ENCODE measurements around the gene MEGF8. TPM values are rescaled to one million over a fixed set of nuclear protein-coding genes. Genes with fewer than 3 reads are reported as not detected.

Gene MEGF8
- total and polyA plus RNA-seq, 2 of the 13 experiments (the other 11 are each of a cell fraction or from before 2014, with no cell fraction given), result 4.0 to 8.8 TPM

- TF ChIP-seq HDAC2 (CRISPR knock-in tag; IDR thresholded peaks at IDR 0.05), result 0 out of 2 replicates have a peak, but pooled peaks have one; percentile 21
- TF ChIP-seq, protein P1, sequence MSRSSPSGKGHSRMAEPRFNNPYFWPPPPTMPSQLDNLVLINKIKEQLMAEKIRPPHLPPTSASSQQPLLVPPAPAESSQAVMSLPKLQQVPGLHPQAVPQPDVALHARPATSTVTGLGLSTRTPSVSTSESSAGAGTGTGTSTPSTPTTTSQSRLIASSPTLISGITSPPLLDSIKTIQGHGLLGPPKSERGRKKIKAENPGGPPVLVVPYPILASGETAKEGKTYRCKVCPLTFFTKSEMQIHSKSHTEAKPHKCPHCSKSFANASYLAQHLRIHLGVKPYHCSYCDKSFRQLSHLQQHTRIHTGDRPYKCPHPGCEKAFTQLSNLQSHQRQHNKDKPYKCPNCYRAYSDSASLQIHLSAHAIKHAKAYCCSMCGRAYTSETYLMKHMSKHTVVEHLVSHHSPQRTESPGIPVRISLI (CRISPR knock-in tag; IDR thresholded peaks at IDR 0.05; ENCODE audit: borderline replicate concordance), result no peak
- TF ChIP-seq TARDBP (CRISPR knock-in tag; IDR thresholded peaks at IDR 0.05), result no peak
- TF ChIP-seq KAT7 (CRISPR knock-in tag; IDR thresholded peaks at IDR 0.05; ENCODE audit: borderline replicate concordance), result no peak
- TF ChIP-seq MEF2D (CRISPR knock-in tag; IDR thresholded peaks at IDR 0.05), result no peak; the same call in 1 of the 2 replicates
- TF ChIP-seq IRF2 (CRISPR knock-in tag; IDR thresholded peaks at IDR 0.05), result peak; percentile 60; the same call in 1 of the 2 replicates
- TF ChIP-seq ZNF496 (CRISPR knock-in tag; IDR thresholded peaks at IDR 0.05; ENCODE audit: insufficient replicate concordance), result no peak
- TF ChIP-seq ZNF446 (CRISPR knock-in tag; IDR thresholded peaks at IDR 0.05), result no peak
- no peak for TF ChIP-seq RARG (CRISPR knock-in tag; IDR thresholded peaks at IDR 0.05; ENCODE audit: low read depth)
- no peak for TF ChIP-seq ZNF629 (CRISPR knock-in tag; conservative IDR thresholded peaks at IDR 0.05)
- TF ChIP-seq, protein P2, sequence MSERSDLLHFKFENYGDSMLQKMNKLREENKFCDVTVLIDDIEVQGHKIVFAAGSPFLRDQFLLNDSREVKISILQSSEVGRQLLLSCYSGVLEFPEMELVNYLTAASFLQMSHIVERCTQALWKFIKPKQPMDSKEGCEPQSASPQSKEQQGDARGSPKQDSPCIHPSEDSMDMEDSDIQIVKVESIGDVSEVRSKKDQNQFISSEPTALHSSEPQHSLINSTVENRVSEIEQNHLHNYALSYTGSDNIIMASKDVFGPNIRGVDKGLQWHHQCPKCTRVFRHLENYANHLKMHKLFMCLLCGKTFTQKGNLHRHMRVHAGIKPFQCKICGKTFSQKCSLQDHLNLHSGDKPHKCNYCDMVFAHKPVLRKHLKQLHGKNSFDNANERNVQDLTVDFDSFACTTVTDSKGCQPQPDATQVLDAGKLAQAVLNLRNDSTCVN (CRISPR knock-in tag; IDR thresholded peaks at IDR 0.05; ENCODE audit: borderline replicate concordance), result no peak
- no peak for TF ChIP-seq ZFP36L2 (CRISPR knock-in tag; IDR thresholded peaks at IDR 0.05)
- TF ChIP-seq JUNB (CRISPR knock-in tag; IDR thresholded peaks at IDR 0.05; ENCODE audit: borderline replicate concordance), result no peak
- no peak for TF ChIP-seq TBL1XR1 (IDR thresholded peaks at IDR 0.05; ENCODE audit: borderline replicate concordance, low read length, partially characterized antibody)
- TF ChIP-seq NCOR1 (IDR thresholded peaks at IDR 0.05; ENCODE audit: borderline replicate concordance, low read length), result no peak
- no peak for TF ChIP-seq ZNF3 (CRISPR knock-in tag; IDR thresholded peaks at IDR 0.05)
- TF ChIP-seq, protein P3, sequence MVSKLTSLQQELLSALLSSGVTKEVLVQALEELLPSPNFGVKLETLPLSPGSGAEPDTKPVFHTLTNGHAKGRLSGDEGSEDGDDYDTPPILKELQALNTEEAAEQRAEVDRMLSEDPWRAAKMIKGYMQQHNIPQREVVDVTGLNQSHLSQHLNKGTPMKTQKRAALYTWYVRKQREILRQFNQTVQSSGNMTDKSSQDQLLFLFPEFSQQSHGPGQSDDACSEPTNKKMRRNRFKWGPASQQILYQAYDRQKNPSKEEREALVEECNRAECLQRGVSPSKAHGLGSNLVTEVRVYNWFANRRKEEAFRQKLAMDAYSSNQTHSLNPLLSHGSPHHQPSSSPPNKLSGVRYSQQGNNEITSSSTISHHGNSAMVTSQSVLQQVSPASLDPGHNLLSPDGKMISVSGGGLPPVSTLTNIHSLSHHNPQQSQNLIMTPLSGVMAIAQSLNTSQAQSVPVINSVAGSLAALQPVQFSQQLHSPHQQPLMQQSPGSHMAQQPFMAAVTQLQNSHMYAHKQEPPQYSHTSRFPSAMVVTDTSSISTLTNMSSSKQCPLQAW (CRISPR knock-in tag; IDR thresholded peaks at IDR 0.05), result no peak
- TF ChIP-seq SIX1 (CRISPR knock-in tag; IDR thresholded peaks at IDR 0.05; ENCODE audit: borderline replicate concordance), result no peak
- TF ChIP-seq ZNF276 (CRISPR knock-in tag; IDR thresholded peaks at IDR 0.05; ENCODE audit: low read depth), result no peak
- TF ChIP-seq RXRA (CRISPR knock-in tag; IDR thresholded peaks at IDR 0.05), result 0 out of 2 replicates have a peak, but pooled peaks have one; percentile 53
- TF ChIP-seq ELF4 (CRISPR knock-in tag; IDR thresholded peaks at IDR 0.05; ENCODE audit: borderline replicate concordance), result no peak
- TF ChIP-seq KLF9 (CRISPR knock-in tag; IDR thresholded peaks at IDR 0.05; ENCODE audit: low read depth), result no peak
Observed at GRCh38 chr19:42316223-42317211, 8.9 kb upstream of the MEGF8 start (continued).
